Renal cortex interstitium (tissue), 11 donors: Measurements from ENCODE around the gene PRMT2. TPM values are rescaled to one million over a fixed set of nuclear protein-coding genes. Genes with fewer than 3 reads are reported as not detected.

ENCODE experiments used
- DNase-seq, 11 donors: peaks; one replicate each; pipeline ENCODE4 v3.0.0-alpha.2; 2013; ENCODE audit warnings: low read depth in 9 of 11, low spot score in 4 of 11; ENCODE audit errors: extremely low read depth in 1 of 11
- polyA plus RNA-seq, 3 donors: library from polyadenylated mRNA; unstranded; fragments of 120-200 nt; gene quantifications; one replicate each; pipeline ENCODE4 v1.2.1, GENCODE V29; 2013; ENCODE audit not compliant: insufficient read length in 3 of 3

PRMT2 gene
- polyA plus RNA-seq, 3 donors = 119 to 132 (median 122) TPM

- DNase-seq = no peak
These were observed 1.9 kb upstream of the PRMT2 start for GRCh38 chr21:46633566-46633965.

- DNase-seq = no peak
These were observed 1.0 kb upstream of the PRMT2 start for GRCh38 chr21:46634427-46634826.

- peak; percentile 70 to 91 (median 83) for DNase-seq
These were observed 529 bp upstream of the PRMT2 start for GRCh38 chr21:46634966-46635323.

GRCh38 chr21:46636181-46636512, 673 bp downstream of the PRMT2 start:
- no peak for DNase-seq

GRCh38 chr21:46636550-46637285, 1.2 kb downstream of the PRMT2 start:
- no peak for DNase-seq

- no peak for DNase-seq
These were observed 2.7 kb downstream of the PRMT2 start for GRCh38 chr21:46637952-46638746.

GRCh38 chr21:46639489-46640386, 4.3 kb downstream of the PRMT2 start:
- peak in 1 of 11 donors; percentile 20 for DNase-seq

GRCh38 chr21:46641656-46642055, 6.2 kb downstream of the PRMT2 start:
- DNase-seq = no peak

GRCh38 chr21:46643379-46644177, 8.1 kb downstream of the PRMT2 start:
- DNase-seq = no peak

- no peak for DNase-seq
These were observed 10.4 kb downstream of the PRMT2 start for GRCh38 chr21:46645840-46646239.

- no peak for DNase-seq
These were observed 11.2 kb downstream of the PRMT2 start for GRCh38 chr21:46646541-46647154.

- DNase-seq = no peak
These were observed 13.1 kb downstream of the PRMT2 start for GRCh38 chr21:46648539-46648938.

GRCh38 chr21:46649356-46649755, 13.9 kb downstream of the PRMT2 start:
- no peak for DNase-seq

GRCh38 chr21:46650476-46651098, 15.1 kb downstream of the PRMT2 start:
- no peak for DNase-seq

- no peak for DNase-seq
These were observed 15.6 kb downstream of the PRMT2 start for GRCh38 chr21:46651121-46651520.

- no peak for DNase-seq
These were observed 19.8 kb downstream of the PRMT2 start for GRCh38 chr21:46655230-46655629.

- no peak for DNase-seq
These were observed 21.3 kb downstream of the PRMT2 start for GRCh38 chr21:46656820-46657219.

GRCh38 chr21:46660505-46660904, 25.0 kb downstream of the PRMT2 start:
- no peak for DNase-seq
